ENCODE data around the gene UPF1.

UPF1 gene

GRCh38 chr19:18886972-18887371 is 55.2 kb downstream of the UPF1 start:
- H3K79me2 ChIP-seq (ENCODE audit: insufficient read depth, low read length) = no peaks in the 10 kb centered on the region
- H3K4me2 ChIP-seq (ENCODE audit: low read depth, low read length, poor library complexity, severe bottlenecking) = no peak overlapping the region
- H3K9me3 ChIP-seq (ENCODE audit: insufficient read depth, low read length) = no peaks in the 10 kb centered on the region
- H2AFZ ChIP-seq (ENCODE audit: low read depth, low read length, severe bottlenecking) = no peak overlapping the region
- H3K27ac ChIP-seq (ENCODE audit: low read depth, low read length) = no peak overlapping the region
- H3K27me3 ChIP-seq (ENCODE audit: low read length) = no peaks in the 10 kb centered on the region
- no peak overlapping the region for H3K9ac ChIP-seq (ENCODE audit: low read length)
- no peak overlapping the region for H3K4me3 ChIP-seq (ENCODE audit: insufficient read depth, low read length, poor library complexity, severe bottlenecking)
- H3F3A ChIP-seq (ENCODE audit: insufficient read depth) = no peaks in the 10 kb centered on the region
- no peaks in the 10 kb centered on the region for H3K9me2 ChIP-seq (replicated peaks; ENCODE audit: insufficient read depth, low read length)
- no peaks in the 10 kb centered on the region for H4K20me1 ChIP-seq (ENCODE audit: low read depth, low read length)
- H3K36me3 ChIP-seq (ENCODE audit: low read length) = no peaks in the 10 kb centered on the region
- TF ChIP-seq EZH2phosphoT487 (conservative IDR thresholded peaks at IDR 0.05; ENCODE audit: low read length) (no peak), CTCF (IDR thresholded peaks at IDR 0.05; ENCODE audit: insufficient read depth, low read length, poor library complexity, severe bottlenecking) (no peak)

- no peak overlapping the region for H3K27ac ChIP-seq (ENCODE audit: low read depth, low read length)
- no peak overlapping the region for H2AFZ ChIP-seq (ENCODE audit: low read depth, low read length, severe bottlenecking)
- H3K4me3 ChIP-seq (ENCODE audit: insufficient read depth, low read length, poor library complexity, severe bottlenecking) = no peak overlapping the region
- no peak overlapping the region for H3K4me2 ChIP-seq (ENCODE audit: low read depth, low read length, poor library complexity, severe bottlenecking)
- H3K9me2 ChIP-seq (replicated peaks; ENCODE audit: insufficient read depth, low read length) = no peaks in the 10 kb centered on the region
- no peaks in the 10 kb centered on the region for H3K9me3 ChIP-seq (ENCODE audit: insufficient read depth, low read length)
- no peak overlapping the region for H3K9ac ChIP-seq (ENCODE audit: low read length)
- H3K79me2 ChIP-seq (ENCODE audit: insufficient read depth, low read length) = no peaks in the 10 kb centered on the region
- H3F3A ChIP-seq (ENCODE audit: insufficient read depth) = no peaks in the 10 kb centered on the region
- H3K36me3 ChIP-seq (ENCODE audit: low read length) = no peaks in the 10 kb centered on the region
- TF ChIP-seq CTCF (IDR thresholded peaks at IDR 0.05; ENCODE audit: insufficient read depth, low read length, poor library complexity, severe bottlenecking) = no peak
- no peak for TF ChIP-seq EZH2phosphoT487 (conservative IDR thresholded peaks at IDR 0.05; ENCODE audit: low read length)
- H3K27me3 ChIP-seq (ENCODE audit: low read length) = no peaks in the 10 kb centered on the region
- H4K20me1 ChIP-seq (ENCODE audit: low read depth, low read length) = no peaks in the 10 kb centered on the region
These were observed 58.4 kb downstream of the UPF1 start for GRCh38 chr19:18889949-18890745.

- no peak overlapping the region for H3K4me3 ChIP-seq (ENCODE audit: insufficient read depth, low read length, poor library complexity, severe bottlenecking)
- no peak overlapping the region for H3K4me2 ChIP-seq (ENCODE audit: low read depth, low read length, poor library complexity, severe bottlenecking)
- no peaks in the 10 kb centered on the region for H3K27me3 ChIP-seq (ENCODE audit: low read length)
- H3K36me3 ChIP-seq (ENCODE audit: low read length) = no peaks in the 10 kb centered on the region
- no peak overlapping the region for H3K9ac ChIP-seq (ENCODE audit: low read length)
- no peaks in the 10 kb centered on the region for H4K20me1 ChIP-seq (ENCODE audit: low read depth, low read length)
- TF ChIP-seq EZH2phosphoT487 (conservative IDR thresholded peaks at IDR 0.05; ENCODE audit: low read length) (no peak), CTCF (IDR thresholded peaks at IDR 0.05; ENCODE audit: insufficient read depth, low read length, poor library complexity, severe bottlenecking) (no peak)
- H3K79me2 ChIP-seq (ENCODE audit: insufficient read depth, low read length) = no peaks in the 10 kb centered on the region
- H3K27ac ChIP-seq (ENCODE audit: low read depth, low read length) = no peak overlapping the region
- no peaks in the 10 kb centered on the region for H3K9me3 ChIP-seq (ENCODE audit: insufficient read depth, low read length)
- H2AFZ ChIP-seq (ENCODE audit: low read depth, low read length, severe bottlenecking) = no peak overlapping the region
- H3F3A ChIP-seq (ENCODE audit: insufficient read depth) = no peaks in the 10 kb centered on the region
- H3K9me2 ChIP-seq (replicated peaks; ENCODE audit: insufficient read depth, low read length) = no peaks in the 10 kb centered on the region
These were observed 62.0 kb downstream of the UPF1 start for GRCh38 chr19:18893587-18894253.
